ENCODE data around the gene HBG1. TPM values are rescaled to one million over a fixed set of nuclear protein-coding genes. Genes with fewer than 3 reads are reported as not detected.

The HBG1 gene
- total RNA-seq, 1 experiment from 2014 or later: not detected

DNA sequence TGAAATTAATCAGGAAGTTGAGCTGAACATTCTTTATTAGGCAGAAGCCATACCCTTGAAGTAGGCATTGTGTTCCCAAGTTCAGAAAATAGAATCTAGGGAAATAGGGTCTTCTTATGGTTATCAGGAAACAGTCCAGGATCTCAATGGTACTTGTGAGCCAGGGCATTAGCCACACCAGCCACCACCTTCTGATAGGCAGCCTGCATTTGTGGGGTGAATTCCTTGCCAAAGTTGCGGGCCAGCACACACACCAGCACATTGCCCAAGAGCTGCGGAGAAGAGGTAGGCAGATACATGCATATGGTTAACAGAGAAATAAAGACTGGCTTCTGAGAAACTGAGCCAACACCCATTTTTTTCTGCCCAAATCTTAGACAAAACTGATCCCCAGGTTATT, 16.8 kb downstream of the HBG1 start:
- Mint-ChIP-seq H3K27me3 (ENCODE audit: low read depth) (peaks cover 6% of the 10 kb centered on the region), H3K36me3 (ENCODE audit: insufficient read depth in 1 of 3, low read depth in 3 of 3) (no peaks in the 10 kb centered on the region)

More for the DNA sequence above, 16.8 kb downstream of the HBG1 start:
- H3K9ac ChIP-seq (ENCODE audit: extremely low read depth, insufficient read length, low read length): no peak overlapping the region
- H2BK120ac ChIP-seq (ENCODE audit: low read depth, low read length, poor library complexity, severe bottlenecking): no peak overlapping the region
- no peak overlapping the region for H3T11ph ChIP-seq (ENCODE audit: low read length)
- H2AFZ ChIP-seq (ENCODE audit: low read length): no peak overlapping the region
- no peak overlapping the region for H3K18ac ChIP-seq (ENCODE audit: insufficient read length, low read depth, low read length)
- no peaks in the 10 kb centered on the region for H3K27me3 ChIP-seq (ENCODE audit: insufficient read depth, low read length)
- H3K27ac ChIP-seq (ENCODE audit: insufficient read length, low read depth, low read length): no peak overlapping the region
- H2BK20ac ChIP-seq (ENCODE audit: low read depth, low read length, poor library complexity, severe bottlenecking): no peak overlapping the region
- Mint-ChIP-seq H3K27ac (no peak overlapping the region), H3K4me1 (no peaks in the 10 kb centered on the region), H3K9me3 (no peaks in the 10 kb centered on the region), H3K4me3 (no peak overlapping the region)
- no peaks in the 10 kb centered on the region for H4K20me1 ChIP-seq (ENCODE audit: control insufficient read depth, insufficient read depth, insufficient read length)
- no peak overlapping the region for H4K8ac ChIP-seq (replicated peaks; ENCODE audit: insufficient read length, low read depth, low read length)
- TF ChIP-seq, protein P1, sequence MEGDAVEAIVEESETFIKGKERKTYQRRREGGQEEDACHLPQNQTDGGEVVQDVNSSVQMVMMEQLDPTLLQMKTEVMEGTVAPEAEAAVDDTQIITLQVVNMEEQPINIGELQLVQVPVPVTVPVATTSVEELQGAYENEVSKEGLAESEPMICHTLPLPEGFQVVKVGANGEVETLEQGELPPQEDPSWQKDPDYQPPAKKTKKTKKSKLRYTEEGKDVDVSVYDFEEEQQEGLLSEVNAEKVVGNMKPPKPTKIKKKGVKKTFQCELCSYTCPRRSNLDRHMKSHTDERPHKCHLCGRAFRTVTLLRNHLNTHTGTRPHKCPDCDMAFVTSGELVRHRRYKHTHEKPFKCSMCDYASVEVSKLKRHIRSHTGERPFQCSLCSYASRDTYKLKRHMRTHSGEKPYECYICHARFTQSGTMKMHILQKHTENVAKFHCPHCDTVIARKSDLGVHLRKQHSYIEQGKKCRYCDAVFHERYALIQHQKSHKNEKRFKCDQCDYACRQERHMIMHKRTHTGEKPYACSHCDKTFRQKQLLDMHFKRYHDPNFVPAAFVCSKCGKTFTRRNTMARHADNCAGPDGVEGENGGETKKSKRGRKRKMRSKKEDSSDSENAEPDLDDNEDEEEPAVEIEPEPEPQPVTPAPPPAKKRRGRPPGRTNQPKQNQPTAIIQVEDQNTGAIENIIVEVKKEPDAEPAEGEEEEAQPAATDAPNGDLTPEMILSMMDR (conservative IDR thresholded peaks at IDR 0.05): no peak
- H3K79me2 ChIP-seq (ENCODE audit: insufficient read depth, low read length): no peaks in the 10 kb centered on the region
- H2AK5ac ChIP-seq (ENCODE audit: insufficient read length, low read length): no peak overlapping the region
- no peak overlapping the region for H3K4ac ChIP-seq (ENCODE audit: low read depth, low read length)
- H3K23me2 ChIP-seq (ENCODE audit: insufficient read length, low read depth, low read length, poor library complexity, severe bottlenecking): no peaks in the 10 kb centered on the region
- H3K14ac ChIP-seq (ENCODE audit: insufficient read depth, low read length): no peak overlapping the region
- no peak overlapping the region for H4K5ac ChIP-seq (ENCODE audit: insufficient read length, low read depth, low read length)
- H3K23ac ChIP-seq (ENCODE audit: insufficient read length, low read depth, low read length): no peak overlapping the region
- H3K4me1 ChIP-seq (ENCODE audit: insufficient read depth, low read length): no peaks in the 10 kb centered on the region
- no peak overlapping the region for H4K91ac ChIP-seq (ENCODE audit: insufficient read length, low read depth, low read length)
- no peak overlapping the region for H2BK12ac ChIP-seq (ENCODE audit: insufficient read length, low read depth, low read length)
- DNase-seq: no peak
- no peak overlapping the region for H2BK15ac ChIP-seq (ENCODE audit: low read depth, low read length)
- H3K9me3 ChIP-seq (ENCODE audit: control insufficient read depth, low read depth, low read length): no peaks in the 10 kb centered on the region
- H3K79me1 ChIP-seq (ENCODE audit: insufficient read depth, low read depth, low read length, poor library complexity, severe bottlenecking): no peaks in the 10 kb centered on the region
- WGBS (ENCODE audit: extremely low coverage, insufficient read length, low lambda C conversion rate): no CpG with 5 or more reads among the region's 2 CpGs
- no peak overlapping the region for H3K4me2 ChIP-seq (ENCODE audit: insufficient read depth, insufficient read length, low read length)
- no peak overlapping the region for H2BK5ac ChIP-seq (ENCODE audit: insufficient read length, low read length)
- no peak overlapping the region for H3K56ac ChIP-seq (ENCODE audit: insufficient read length, low read depth, low read length)
